Endothelial cell of umbilical vein (primary cell): ENCODE data around the gene B3GNT9. TPM values are rescaled to one million over a fixed set of nuclear protein-coding genes. Genes with fewer than 3 reads are reported as not detected.

ENCODE experiments used
- BruUV-seq: library from RNA; stranded (reverse); fragments of 400-500 nt; replicated peaks from 2 replicates; lab custom pipeline; 2021; lab: Mats Ljungman, UMichigan
- CTCF ChIA-PET: fragments of 300-600, 350-600 bp; sonication (Branson Sonifier 250); formaldehyde crosslinking; loops from one replicate; lab custom pipeline; 2021; ENCODE audit warnings: antibody characterized with exemption, inconsistent platforms; lab: Charles Lee
- POLR2A ChIA-PET: fragments of 300-600, 350-600 bp; sonication (Branson Sonifier 250); formaldehyde crosslinking; loops from one replicate; lab custom pipeline; 2021; ENCODE audit warnings: antibody characterized with exemption, inconsistent platforms; lab: Charles Lee
- DNase-seq: peaks from one replicate; pipeline ENCODE4 v3.0.0-alpha.2; 2011; ENCODE audit warnings: low read depth, low spot score
- FAIRE-seq: peaks from 2 replicates; lab custom pipeline; 2011; peaks lifted over from hg19 to GRCh38; lab: Jason Lieb, UNC
- H2AFZ ChIP-seq: 2 replicates; pipeline ENCODE4 v1.6.0; 2012; ENCODE audit warnings: low read depth, low read length, control low read depth, inconsistent platforms
- H3K27ac ChIP-seq: 2 replicates; pipeline ENCODE4 v1.5.1; 2011; ENCODE audit warnings: low read depth, mild to moderate bottlenecking, control low read depth, low read length, moderate library complexity; ENCODE audit not compliant: insufficient read depth
- H3K27me3 ChIP-seq, 2 experiments: 2 replicates each; pipeline versions ENCODE4 v1.6.0 to v1.6.1; 2011; ENCODE audit warnings: low read length in 2 of 2, mixed read lengths in 1 of 2; ENCODE audit not compliant: control insufficient read depth in 2 of 2, insufficient read depth in 2 of 2
- H3K36me3 ChIP-seq, 2 experiments: 2 replicates in 1 of 2; 3 replicates in 1 of 2; pipeline ENCODE4 v1.5.1; 2011; ENCODE audit warnings: low read length in 2 of 2, mild to moderate bottlenecking in 1 of 2, moderate library complexity in 1 of 2; ENCODE audit not compliant: control insufficient read depth in 2 of 2, insufficient read depth in 2 of 2; ENCODE audit errors: extremely low read depth in 1 of 2
- H3K4me1 ChIP-seq: 3 replicates; pipeline ENCODE4 v1.5.1; 2011; ENCODE audit warnings: mild to moderate bottlenecking, low read length; ENCODE audit not compliant: control insufficient read depth, insufficient read depth; ENCODE audit errors: extremely low read depth
- H3K4me2 ChIP-seq: 2 replicates; pipeline ENCODE4 v1.6.1; 2011; ENCODE audit warnings: low read length, control low read depth, mixed read lengths; ENCODE audit not compliant: insufficient read depth
- H3K4me3 ChIP-seq, 3 experiments: fragments of 200-600 bp in 1 of 3; sonication (generic), shearing (Covaris generic) in 1 of 3; replicated peaks in 1 of 3; 2 replicates each; pipeline ENCODE4 v1.5.1; 2011 to 2016; ENCODE audit warnings: control low read depth in 3 of 3, low read length in 3 of 3, mild to moderate bottlenecking in 2 of 3, inconsistent platforms in 1 of 3, low read depth in 1 of 3, moderate library complexity in 1 of 3; ENCODE audit not compliant: insufficient read depth in 1 of 3
- H3K79me2 ChIP-seq: 2 replicates; pipeline ENCODE4 v1.6.0; 2012; ENCODE audit warnings: low read length, inconsistent platforms; ENCODE audit not compliant: control insufficient read depth, insufficient read depth
- H3K9ac ChIP-seq: replicated peaks from 2 replicates; pipeline ENCODE3; 2011; ENCODE audit warnings: low read length, control low read depth; ENCODE audit not compliant: insufficient read depth; ENCODE audit errors: extremely low read depth
- H3K9me1 ChIP-seq: replicated peaks from 3 replicates; pipeline ENCODE4 v1.6.0; 2011; ENCODE audit warnings: mild to moderate bottlenecking, low read length; ENCODE audit not compliant: control insufficient read depth, insufficient read depth; ENCODE audit errors: extremely low read depth
- H3K9me3 ChIP-seq: replicated peaks from 2 replicates; pipeline ENCODE4 v1.5.1; 2012; ENCODE audit warnings: low read length, inconsistent platforms; ENCODE audit not compliant: control insufficient read depth, insufficient read depth
- H4K20me1 ChIP-seq: replicated peaks from 2 replicates; pipeline ENCODE3; 2011; ENCODE audit warnings: mild to moderate bottlenecking, low read length; ENCODE audit not compliant: control insufficient read depth, insufficient read depth; ENCODE audit errors: extremely low read depth
- CTCF ChIP-seq, 2 donors: IDR thresholded peaks; 1 replicate in 1 of 2; 2 replicates in 1 of 2; pipeline ENCODE4 v1.5.1; 2011; ENCODE audit warnings: low read length in 2 of 2, mild to moderate bottlenecking in 2 of 2, moderate library complexity in 2 of 2, control low read depth in 1 of 2, inconsistent platforms in 1 of 2, low read depth in 1 of 2; ENCODE audit not compliant: insufficient read depth in 1 of 2; ENCODE audit errors: extremely low read depth in 1 of 2
- EZH2 ChIP-seq: IDR thresholded peaks from 2 replicates; pipeline ENCODE4 v1.6.1; 2012; ENCODE audit warnings: borderline replicate concordance, low read depth, mild to moderate bottlenecking, moderate library complexity, low read length, inconsistent platforms; ENCODE audit not compliant: severe bottlenecking
- FOS ChIP-seq: IDR thresholded peaks from 2 replicates; pipeline ENCODE4 v1.6.1; 2011; ENCODE audit warnings: mild to moderate bottlenecking, low read length, moderate library complexity, borderline replicate concordance; ENCODE audit not compliant: insufficient read depth
- GATA2 ChIP-seq: IDR thresholded peaks from 2 replicates; pipeline ENCODE4 v1.7.0; 2011; ENCODE audit warnings: low read depth, mild to moderate bottlenecking, moderate library complexity, mixed read lengths, low read length; ENCODE audit not compliant: insufficient read length, insufficient read depth
- JUN ChIP-seq: IDR thresholded peaks from 2 replicates; pipeline ENCODE4 v1.6.1; 2011; ENCODE audit warnings: borderline replicate concordance, low read depth; ENCODE audit not compliant: insufficient read length, insufficient read depth
- MAX ChIP-seq: IDR thresholded peaks from 2 replicates; pipeline ENCODE4 v1.6.1; 2011; ENCODE audit not compliant: insufficient read depth, insufficient read length
- MYC ChIP-seq: IDR thresholded peaks from one replicate; pipeline ENCODE4 v1.6.1; 2011; ENCODE audit warnings: mild to moderate bottlenecking, low read depth, low read length
- POLR2A ChIP-seq: IDR thresholded peaks from 2 replicates; pipeline ENCODE4 v1.6.1; 2012; ENCODE audit warnings: low read depth, mild to moderate bottlenecking, control low read depth, low read length
- POLR2AphosphoS5 ChIP-seq: IDR thresholded peaks from 2 replicates; pipeline ENCODE4 v1.6.1; 2012; ENCODE audit warnings: low read depth, mild to moderate bottlenecking, control low read depth, low read length, moderate library complexity; ENCODE audit not compliant: insufficient read depth
- dilution Hi-C: fragments of 300-500 bp; cut with MboI; formaldehyde crosslinking; loops from one replicate; pipeline ENCODE4 v1.15.0; 2019; ENCODE audit warnings: low sequenced_read_pairs; ENCODE audit not compliant: extremely low pct_ligation_motif_present
- intact Hi-C: fragments of 100-400 bp; cut with micrococcal nuclease; formaldehyde crosslinking; loops from one replicate; pipeline ENCODE4 v1.10.0; 2022
- polyA plus RNA-seq, 4 experiments: library from polyadenylated mRNA; depleted of rRNA in 3 of 4; stranded (reverse) in 3 of 4; unstranded in 1 of 4; fragments of >200 nt; gene quantifications; 2 replicates each; pipeline versions ENCODE4 v1.2.1 to v1.2.3, GENCODE V29; 2011 to 2012; ENCODE audit warnings: missing spikeins in 1 of 4
- total RNA-seq: library from RNA; stranded (reverse); gene quantifications from 2 replicates; pipeline ENCODE4 v1.2.3, GENCODE V29; 2021

The B3GNT9 gene
- total and polyA plus RNA-seq, 2 donors (not counting 3 experiments of a cell fraction or from before 2014, with no cell fraction given) = 4.0 to 6.4 TPM

- Histone ChIP-seq H3K27ac (no peak overlapping the region), H3K36me3 (peaks cover 18 to 68% of the 10 kb centered on the region in 2 experiments), H3K9me3 (no peaks in the 10 kb centered on the region), H3K79me2 (peaks cover 19% of the 10 kb centered on the region), H2AFZ (no peak overlapping the region), H3K9me1 (no peaks in the 10 kb centered on the region), H4K20me1 (no peaks in the 10 kb centered on the region), H3K4me2 (no peak overlapping the region), H3K27me3 (no peaks in the 10 kb centered on the region), H3K4me3 (no peak overlapping the region), H3K4me1 (peaks cover 2% of the 10 kb centered on the region), H3K9ac (no peak overlapping the region)
- DNase-seq (no peak), FAIRE-seq (no peak)
- intact Hi-C loops = loop anchor here (2.0 to 10.0 kb wide), 2 partner anchors 17 to 195 kb away; partner anchors contain the start of gene TPPP3
- no TSS peak for BruUV-seq
- CTCF ChIA-PET = interaction anchor here (0.6 to 0.7 kb wide), 2 partner anchors 9 to 58 kb away, joined by 3 read pairs; no protein-coding TSS in a partner anchor
- no peak for TF ChIP-seq POLR2A
- no peak for TF ChIP-seq FOS
- no peak for TF ChIP-seq MAX
- dilution Hi-C loops = no loop called here
- POLR2A ChIA-PET = no interaction called here
Measured at GRCh38 chr16:67199808-67200198, 49.0 kb upstream of the B3GNT9 start.

- H3K4me3 ChIP-seq = no peak within 1 kb of the TSS
- H3K9me1 ChIP-seq = no peaks in the 10 kb centered on the region
- H3K36me3 ChIP-seq = peaks cover 18 to 70% of the 10 kb centered on the region in 2 experiments
- H3K27ac ChIP-seq = no peak within 1 kb of the TSS
- H2AFZ ChIP-seq = no peak within 1 kb of the TSS
- TF ChIP-seq POLR2A (no peak), GATA2 (no peak), POLR2AphosphoS5 (peak; percentile 30), JUN (no peak), MAX (no peak), CTCF (IDR thresholded peaks at IDR 0.05; ENCODE audit: extremely low read depth in 1 of 2, insufficient read depth in 1 of 2, low read depth in 1 of 2, low read length in 2 of 2) (peak; percentile 28 to 44), FOS (no peak), EZH2 (no peak), MYC (no peak)
- H3K79me2 ChIP-seq = peaks cover 25% of the 10 kb centered on the region
- no peak for DNase-seq
- peaks cover 3% of the 10 kb centered on the region for H3K4me1 ChIP-seq
- intact Hi-C loops = loop anchor here (2.0 to 10.0 kb wide), 2 partner anchors 18 to 196 kb away; partner anchors contain the start of gene TPPP3
- no peak within 1 kb of the TSS for H3K9ac ChIP-seq
- H3K4me2 ChIP-seq = no peak within 1 kb of the TSS
- FAIRE-seq = no peak
- H4K20me1 ChIP-seq = no peaks in the 10 kb centered on the region
- BruUV-seq = no TSS peak
- H3K9me3 ChIP-seq = no peaks in the 10 kb centered on the region
- CTCF ChIA-PET = interaction anchor here (0.7 to 2.4 kb wide), 10 partner anchors 10 to 245 kb away, joined by 3 to 15 read pairs (median 6); partner anchors contain the start of gene EXOC3L1
- POLR2A ChIA-PET = no interaction called here
- dilution Hi-C loops = no loop called here
- no peaks in the 10 kb centered on the region for H3K27me3 ChIP-seq
Measured at GRCh38 chr16:67199011-67199807, 48.4 kb upstream of the B3GNT9 start, which contains the start of gene ELMO3. Gene ELMO3, plus strand, starts transcription at chr16:67199131. Its CDS starts 196 bp downstream, at chr16:67199327.
